Measurements from ENCODE around the gene NMUR2. TPM values are rescaled to one million over a fixed set of nuclear protein-coding genes. Genes with fewer than 3 reads are reported as not detected.

Gene NMUR2
- total RNA-seq, 1 donor from 2014 or later: not detected

DNA sequence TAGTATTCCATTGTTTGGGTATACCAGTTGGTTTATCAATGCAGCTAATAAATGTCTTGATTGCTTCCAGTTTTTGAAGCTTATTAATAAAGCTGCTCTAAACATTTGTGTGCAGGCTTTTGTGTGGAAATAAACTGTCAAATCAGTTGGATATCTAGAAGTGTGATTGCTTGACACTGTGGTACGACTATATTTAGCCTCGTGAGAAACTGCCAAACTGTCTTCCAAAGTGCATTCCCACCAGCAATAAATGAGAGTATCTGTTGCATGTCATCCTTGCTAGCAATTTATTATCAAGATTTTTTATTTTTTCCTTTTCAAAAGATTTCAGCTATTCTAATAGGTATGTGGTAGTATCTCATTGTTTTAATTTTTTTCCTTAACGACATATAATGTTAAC is 37.5 kb downstream of the NMUR2 start:
- DNase-seq: no peak

- no peak for DNase-seq
These were observed 38.4 kb downstream of the NMUR2 start for GRCh38 chr5:152366716-152367115.

GRCh38 chr5:152364899-152365298 is 40.2 kb downstream of the NMUR2 start:
- DNase-seq: no peak

DNA sequence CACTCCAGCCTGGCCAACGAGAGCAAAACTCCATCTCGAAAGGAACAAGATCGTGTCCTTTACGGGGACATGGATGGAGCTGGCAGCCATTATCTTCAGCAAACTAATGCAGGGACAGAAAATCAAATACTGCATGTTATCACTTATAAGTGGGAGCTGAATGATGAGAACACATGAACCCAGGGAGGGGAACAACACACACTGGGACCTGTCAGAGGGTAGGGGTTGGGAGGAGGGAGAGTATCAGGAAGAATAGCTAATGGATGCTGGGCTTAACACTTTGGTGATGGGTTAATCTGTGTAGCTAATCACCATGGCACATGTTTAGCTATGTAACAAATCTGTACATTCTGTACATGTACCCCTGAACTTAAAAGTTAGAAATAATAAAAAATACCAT is 40.9 kb downstream of the NMUR2 start:
- no peak for DNase-seq

DNA sequence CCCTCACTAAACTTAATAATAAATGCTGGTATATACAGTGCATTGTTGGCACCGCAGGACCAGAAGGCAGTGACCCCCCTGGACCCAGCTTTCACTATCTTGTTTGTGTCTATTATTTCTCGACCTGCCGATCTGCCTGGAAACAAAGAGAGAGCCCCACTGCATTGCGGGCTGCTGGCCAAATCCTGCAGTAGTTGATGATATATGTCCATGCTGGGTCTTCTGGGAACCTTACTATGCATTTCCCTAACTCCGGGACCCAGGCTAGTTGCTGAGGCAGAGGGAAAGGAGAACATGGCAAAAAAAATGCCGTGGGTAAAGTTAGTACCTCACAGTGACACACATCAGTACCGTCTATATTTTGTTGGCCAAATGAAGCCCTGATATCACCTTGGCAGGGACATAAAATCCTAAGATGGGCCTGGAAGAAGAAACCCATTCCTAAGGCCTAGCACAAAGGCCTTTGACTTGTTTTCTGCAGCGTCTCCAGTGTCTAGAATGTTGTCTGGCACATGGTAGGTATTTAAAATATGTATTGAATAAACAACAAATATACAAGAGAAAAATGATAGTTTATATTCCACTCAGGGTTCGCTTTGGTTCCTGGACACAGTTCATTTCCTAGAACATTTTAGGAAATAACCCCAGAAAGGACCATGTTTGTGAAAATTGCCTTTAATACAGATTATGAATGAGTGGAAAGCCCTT is 46.1 kb downstream of the NMUR2 start:
- DNase-seq: no peak

GRCh38 chr5:152356506-152356905 is 48.6 kb downstream of the NMUR2 start:
- no peak for DNase-seq

GRCh38 chr5:152355061-152355460 is 50.0 kb downstream of the NMUR2 start:
- no peak for DNase-seq

GRCh38 chr5:152353001-152353400 is 52.1 kb downstream of the NMUR2 start:
- no peak for DNase-seq

DNA sequence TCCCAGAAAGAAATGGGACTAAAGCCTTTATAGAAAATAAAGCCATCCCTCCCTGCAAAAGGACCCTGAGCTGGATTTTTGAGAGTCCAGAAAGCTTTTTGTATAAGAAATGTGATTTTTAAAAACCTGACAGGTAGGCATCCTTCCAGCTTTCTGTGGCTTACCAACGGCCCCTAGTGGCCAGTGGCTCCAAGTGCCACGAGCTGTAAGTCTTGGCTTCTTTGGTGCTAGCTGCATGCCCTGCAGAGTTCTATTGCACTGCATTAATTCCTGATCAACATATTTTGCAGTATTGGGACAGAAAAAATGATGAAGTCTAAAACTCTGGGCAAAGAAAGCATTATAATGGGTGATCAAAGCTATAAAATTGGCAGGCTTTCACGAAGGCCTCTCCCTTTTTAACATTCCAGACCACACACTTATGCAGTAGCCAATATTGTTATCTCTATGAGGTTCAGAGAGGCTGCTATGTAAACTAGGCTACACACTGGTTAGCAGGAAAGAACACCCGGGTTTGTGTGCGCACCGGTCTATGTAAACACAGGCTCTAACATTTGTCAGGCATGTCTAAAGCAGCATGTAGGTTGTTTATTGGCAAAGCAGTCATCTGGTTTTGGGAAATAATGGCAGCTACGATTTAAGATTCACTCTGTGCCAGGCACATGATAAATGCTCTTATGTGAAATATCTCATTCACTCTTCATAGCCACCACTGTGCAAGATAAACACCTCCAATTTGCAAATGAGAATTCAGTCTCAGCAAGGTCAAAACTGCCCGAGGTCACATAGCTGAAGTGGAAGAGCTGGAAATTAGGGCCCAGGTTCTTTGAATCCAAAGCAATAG is 55.2 kb downstream of the NMUR2 start:
- DNase-seq: peak; percentile 48
